Ovary (tissue), 3 donors: Measurements from ENCODE around the gene HUNK.

Experiments
- POLR2A ChIP-seq: fragments of 450-650 bp; IDR thresholded peaks from one replicate; pipeline ENCODE4 v1.6.1; 2017; ENCODE audit warnings: antibody characterized with exemption, mild to moderate bottlenecking, moderate library complexity
- TF ChIP-seq, protein P1 (sequence below), 3 donors: fragments of 450-650 bp in 2 of 3; fragments of 200-600 bp in 1 of 3; IDR thresholded peaks; one replicate each; pipeline versions ENCODE4 v1.5.1 to v1.8.0; 2016 to 2022; ENCODE audit warnings: antibody characterized with exemption in 3 of 3, mild to moderate bottlenecking in 1 of 3
- donor health status: DM: no; HTN: no; CAD: no.

- TF ChIP-seq, protein P1, sequence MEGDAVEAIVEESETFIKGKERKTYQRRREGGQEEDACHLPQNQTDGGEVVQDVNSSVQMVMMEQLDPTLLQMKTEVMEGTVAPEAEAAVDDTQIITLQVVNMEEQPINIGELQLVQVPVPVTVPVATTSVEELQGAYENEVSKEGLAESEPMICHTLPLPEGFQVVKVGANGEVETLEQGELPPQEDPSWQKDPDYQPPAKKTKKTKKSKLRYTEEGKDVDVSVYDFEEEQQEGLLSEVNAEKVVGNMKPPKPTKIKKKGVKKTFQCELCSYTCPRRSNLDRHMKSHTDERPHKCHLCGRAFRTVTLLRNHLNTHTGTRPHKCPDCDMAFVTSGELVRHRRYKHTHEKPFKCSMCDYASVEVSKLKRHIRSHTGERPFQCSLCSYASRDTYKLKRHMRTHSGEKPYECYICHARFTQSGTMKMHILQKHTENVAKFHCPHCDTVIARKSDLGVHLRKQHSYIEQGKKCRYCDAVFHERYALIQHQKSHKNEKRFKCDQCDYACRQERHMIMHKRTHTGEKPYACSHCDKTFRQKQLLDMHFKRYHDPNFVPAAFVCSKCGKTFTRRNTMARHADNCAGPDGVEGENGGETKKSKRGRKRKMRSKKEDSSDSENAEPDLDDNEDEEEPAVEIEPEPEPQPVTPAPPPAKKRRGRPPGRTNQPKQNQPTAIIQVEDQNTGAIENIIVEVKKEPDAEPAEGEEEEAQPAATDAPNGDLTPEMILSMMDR (IDR thresholded peaks at IDR 0.05) = no peak
- no peak for TF ChIP-seq POLR2A
Measured at GRCh38 chr21:32034850-32035249, 162.0 kb downstream of the HUNK start.
